GM18511 (cell line): ENCODE results near the gene ATP10D.

ENCODE experiments used
- ATAC-seq: cut with Tn5 transposase; IDR thresholded peaks from one replicate; pipeline ENCODE4 v1.9.1; 2021; ENCODE audit warnings: mild to moderate bottlenecking, moderate library complexity; ENCODE audit not compliant: unreplicated experiment

ATP10D gene

DNA sequence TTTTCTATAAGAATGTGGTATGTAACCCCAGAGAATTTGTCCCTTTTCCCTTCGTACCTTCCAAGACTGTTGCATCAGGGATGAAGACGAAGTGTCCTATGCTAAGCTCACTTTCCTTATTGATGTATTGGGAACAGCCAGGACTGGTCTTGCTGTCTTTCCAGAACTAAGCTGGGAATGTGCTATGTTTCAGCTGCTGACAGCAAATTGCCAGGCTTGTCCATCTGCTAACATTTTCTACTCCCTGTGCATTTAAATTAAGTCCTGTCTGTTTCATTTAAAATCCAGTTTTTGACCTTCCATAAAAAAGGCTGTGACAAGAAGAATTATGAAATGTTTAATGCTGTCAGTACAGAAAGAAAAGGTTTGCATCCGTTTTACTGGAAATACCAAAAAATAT lies 87.9 kb downstream of the ATP10D start:
- ATAC-seq = no peak

GRCh38 chr4:47577779-47578553 lies 92.9 kb downstream of the ATP10D start:
- ATAC-seq = no peak

DNA sequence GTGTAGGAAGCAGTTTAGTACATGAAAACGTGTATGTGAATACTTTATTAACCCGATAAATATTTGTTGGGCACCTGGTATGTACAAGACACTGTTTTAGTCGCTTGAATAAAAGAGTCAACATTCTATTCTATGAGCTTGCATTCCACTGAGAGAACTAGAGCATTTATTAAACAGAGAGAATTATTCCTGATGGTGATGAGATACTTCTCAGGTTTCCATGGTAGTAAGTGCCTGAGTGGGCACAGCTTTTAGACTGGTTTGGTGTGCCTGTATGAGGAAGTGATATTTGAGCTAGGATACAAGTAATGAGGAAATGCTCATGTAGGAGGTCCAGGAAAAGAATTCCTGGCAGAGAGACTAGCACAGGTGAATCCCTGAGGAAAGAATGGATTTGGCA lies 94.2 kb downstream of the ATP10D start:
- ATAC-seq = no peak

GRCh38 chr4:47590325-47590724 lies 105.2 kb downstream of the ATP10D start:
- no peak for ATAC-seq

DNA sequence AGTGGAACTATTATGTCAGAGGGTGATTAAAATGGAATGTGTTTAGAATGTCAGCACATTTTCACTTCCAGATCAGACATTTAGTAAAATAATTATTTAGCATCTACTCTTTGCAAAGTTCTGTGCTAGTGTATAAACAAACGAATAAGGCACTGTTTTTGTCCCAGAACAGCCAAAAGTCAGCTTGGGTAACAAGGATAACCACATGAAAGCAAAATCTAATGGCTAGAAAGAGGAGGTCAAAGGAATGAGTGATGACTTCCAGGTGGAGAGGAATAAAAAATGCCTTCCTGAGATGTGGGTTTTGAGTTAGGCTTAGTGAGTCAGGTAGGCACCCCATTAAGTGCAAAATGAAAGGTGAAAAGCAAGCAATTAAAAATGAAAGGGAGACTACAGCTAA lies 112.6 kb downstream of the ATP10D start:
- no peak for ATAC-seq

DNA sequence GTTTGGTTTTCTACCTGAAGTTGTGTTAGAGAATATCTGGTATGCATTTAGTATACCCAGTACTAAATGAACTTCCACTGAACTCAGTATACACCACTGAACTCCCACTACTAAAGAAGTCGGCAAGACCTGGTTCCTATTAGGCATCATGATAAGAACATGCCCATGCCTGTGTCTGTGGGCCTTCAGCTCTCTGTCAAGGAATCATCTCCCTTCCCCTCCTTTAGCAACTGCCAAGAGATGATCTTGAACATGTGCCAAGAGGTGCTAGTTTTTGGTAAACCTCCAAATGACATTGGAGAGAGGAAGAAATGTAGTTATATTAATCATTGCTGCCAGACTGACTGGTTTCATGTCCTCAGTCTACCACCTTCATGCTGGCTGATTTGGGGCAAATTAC lies 113.2 kb downstream of the ATP10D start:
- ATAC-seq = no peak

- no peak for ATAC-seq
These were observed 113.8 kb downstream of the ATP10D start for GRCh38 chr4:47598896-47599295.

- ATAC-seq = no peak
These were observed 121.4 kb downstream of the ATP10D start for GRCh38 chr4:47606482-47606881.

DNA sequence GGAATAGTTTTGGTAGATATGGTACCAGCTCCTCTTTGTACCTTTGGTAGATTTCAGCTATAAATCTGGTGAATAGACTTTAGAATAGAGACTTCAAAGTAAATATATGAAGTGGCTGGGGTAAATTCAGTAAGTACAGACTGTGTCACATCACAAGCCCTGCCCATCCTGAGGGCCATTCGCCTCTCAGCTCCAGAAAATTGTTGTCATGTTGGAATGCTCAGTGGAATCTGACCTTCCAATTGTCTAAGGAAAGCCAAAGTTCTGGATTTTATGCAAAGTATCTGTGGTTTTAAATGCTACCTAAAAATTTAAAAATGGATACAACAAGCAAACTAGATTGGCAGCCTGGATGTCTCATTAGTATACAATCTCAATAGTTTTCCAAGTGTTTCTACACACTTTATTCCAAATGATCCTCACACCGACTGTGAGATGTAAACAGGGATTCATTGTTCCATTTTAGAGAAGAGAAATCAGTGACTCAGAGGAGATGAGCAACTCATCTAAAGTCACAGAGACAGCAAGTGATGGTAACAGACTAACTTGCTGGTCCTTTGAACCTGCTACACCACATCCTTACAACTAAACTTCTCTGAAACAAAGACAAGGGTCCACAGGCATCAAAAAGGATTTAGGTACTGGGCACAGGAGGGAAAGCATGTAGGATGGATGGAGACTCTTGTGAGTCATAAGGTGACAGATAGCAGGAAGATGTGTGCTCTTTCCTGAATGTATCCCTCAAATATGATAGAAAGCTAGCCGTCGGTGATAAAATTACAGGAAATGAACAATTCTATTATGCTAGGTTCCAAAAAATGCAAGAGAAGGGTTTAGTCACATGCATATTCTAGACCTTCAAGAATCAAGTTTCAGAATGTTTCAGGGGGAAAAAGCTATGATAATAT lies 127.3 kb downstream of the ATP10D start:
- ATAC-seq = no peak

DNA sequence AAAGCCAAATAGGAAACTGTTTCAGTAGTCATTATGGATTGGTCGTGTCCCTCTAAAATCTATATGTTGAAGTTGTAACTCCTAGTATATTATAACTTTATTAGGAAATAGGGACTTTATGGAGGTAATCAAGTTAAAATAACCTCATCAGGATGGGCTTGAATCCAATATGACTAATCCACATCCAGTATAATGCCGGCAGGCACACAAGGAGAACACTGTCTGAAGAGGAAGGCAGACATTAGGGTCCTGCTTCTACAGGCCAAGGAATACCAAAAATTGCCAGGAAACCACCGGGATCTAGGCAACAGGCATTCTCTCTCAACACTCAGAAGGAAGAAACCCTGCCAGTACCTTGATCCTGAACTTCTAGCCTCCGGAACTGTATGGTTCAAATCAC lies 130.3 kb downstream of the ATP10D start:
- no peak for ATAC-seq

DNA sequence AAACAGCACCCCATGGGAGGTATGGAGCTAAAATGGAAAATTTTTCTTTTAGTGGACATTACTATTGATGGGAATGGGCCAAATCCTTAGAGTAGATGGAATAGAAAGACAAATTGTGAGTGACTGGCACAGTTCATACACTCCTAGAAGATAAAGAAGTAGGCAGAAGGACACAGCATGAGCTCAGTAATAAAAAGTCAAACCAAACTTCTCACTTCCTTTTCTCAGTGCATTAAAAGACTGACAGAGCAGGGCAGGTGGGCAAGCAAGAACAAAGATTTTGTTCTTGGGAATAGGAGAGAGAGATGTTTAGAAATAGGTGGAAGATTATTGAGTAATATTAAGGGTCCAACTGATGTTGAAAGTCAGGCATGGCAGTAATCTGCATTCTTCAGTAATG lies 132.5 kb downstream of the ATP10D start:
- peak; percentile 80 for ATAC-seq

GRCh38 chr4:47619691-47620090 lies 134.6 kb downstream of the ATP10D start:
- no peak for ATAC-seq

- no peak for ATAC-seq
These were observed 136.1 kb downstream of the ATP10D start for GRCh38 chr4:47621181-47621580.

DNA sequence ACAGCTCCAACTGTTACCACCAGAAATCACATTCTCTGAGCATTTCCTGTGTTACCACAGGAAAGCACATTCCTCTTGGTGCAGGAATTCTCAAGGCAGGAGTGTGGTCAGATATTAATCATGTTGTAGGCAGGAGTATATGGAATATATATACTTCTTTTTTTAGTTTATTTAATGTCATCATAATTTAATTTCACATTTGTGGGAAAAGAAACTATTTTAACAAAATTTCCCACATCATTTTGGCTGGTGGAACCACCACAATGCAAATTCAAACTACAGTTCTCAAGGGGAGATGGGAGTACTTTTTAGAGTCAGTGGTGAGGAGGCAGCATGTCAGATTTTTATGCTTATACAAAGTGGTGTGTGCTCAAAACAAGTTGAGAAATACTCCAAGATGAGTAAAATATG lies 139.0 kb downstream of the ATP10D start:
- ATAC-seq = no peak

DNA sequence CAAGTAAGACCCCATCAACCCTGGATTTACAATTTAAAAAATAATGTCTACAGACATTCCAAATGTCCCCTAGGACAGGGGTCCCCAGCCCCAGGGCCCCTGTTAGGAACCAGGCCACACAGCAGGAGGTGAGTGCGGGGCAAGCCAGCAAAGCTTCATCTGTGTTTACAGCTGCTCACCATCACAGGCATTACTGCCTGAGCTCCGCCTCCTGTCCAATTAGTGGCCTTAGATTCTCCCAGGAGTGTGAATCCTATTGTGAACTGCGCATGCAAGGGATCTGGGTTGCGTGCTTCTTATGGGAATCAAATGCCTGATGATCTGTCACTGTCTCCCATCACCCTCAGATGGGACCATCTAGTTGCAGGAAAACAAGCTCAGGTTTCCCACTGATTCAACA lies 146.1 kb downstream of the ATP10D start:
- ATAC-seq = no peak

DNA sequence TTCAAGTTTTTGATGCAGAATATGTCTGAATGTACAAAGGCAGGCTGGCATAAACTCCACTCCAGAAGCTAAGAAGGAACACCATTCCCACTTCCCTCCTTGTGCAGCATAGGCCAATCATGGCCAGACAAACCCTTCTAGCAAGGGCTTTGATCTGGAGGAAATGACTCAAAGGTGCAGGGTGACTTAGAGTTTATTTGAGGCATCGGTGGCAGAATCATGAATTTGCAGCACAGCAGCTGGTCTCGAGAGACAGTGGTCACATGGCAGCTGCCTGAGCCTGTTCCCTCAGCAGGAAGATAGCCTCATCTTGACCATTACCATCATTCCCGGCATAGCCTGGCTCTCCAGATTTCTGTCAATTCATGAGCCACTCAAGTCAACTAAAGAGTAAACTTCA lies 154.5 kb downstream of the ATP10D start:
- ATAC-seq = no peak

DNA sequence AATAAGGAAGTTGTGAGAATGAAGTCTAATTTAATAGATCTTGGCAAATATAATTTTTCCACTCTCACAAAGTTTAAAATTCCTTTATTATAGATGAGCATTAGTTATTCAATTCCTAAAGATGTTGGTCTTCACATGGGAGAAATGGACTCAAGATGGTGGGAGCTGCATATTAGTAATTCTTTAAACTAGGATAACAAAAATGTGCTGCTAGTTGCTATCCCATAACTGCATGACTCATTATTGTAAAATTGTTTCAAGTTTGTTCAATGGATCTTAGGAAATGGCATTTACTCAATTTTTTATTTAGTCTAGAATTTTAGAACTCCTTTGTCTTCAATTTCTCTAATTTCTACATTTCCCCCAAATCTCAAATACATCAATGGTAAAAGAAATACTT lies 155.8 kb downstream of the ATP10D start:
- no peak for ATAC-seq

GRCh38 chr4:47641755-47642154 lies 156.7 kb downstream of the ATP10D start:
- ATAC-seq = no peak

GRCh38 chr4:47642191-47642830 lies 157.2 kb downstream of the ATP10D start:
- no peak for ATAC-seq
